CD4-positive, alpha-beta T cell treated with Interleukin-15 for 4 hours (primary cell): ENCODE data around the gene RNF144B.
"Not testable (repeated sequence)": the region's sequence is repeated elsewhere in the genome, so short reads cannot be mapped to it uniquely, and the experiment has no call there.

ENCODE experiments used
- DNase-seq: peaks from one replicate; pipeline ENCODE4 v3.0.0-alpha.2; 2020; ENCODE audit warnings: low spot score

Gene RNF144B

GRCh38 chr6:18444111-18444510 lies 57.0 kb downstream of the RNF144B start:
- DNase-seq, result no peak

- no peak for DNase-seq
These were observed 58.1 kb downstream of the RNF144B start for GRCh38 chr6:18445228-18445627.

- no peak for DNase-seq
These were observed 59.6 kb downstream of the RNF144B start for GRCh38 chr6:18446771-18447170.

DNA sequence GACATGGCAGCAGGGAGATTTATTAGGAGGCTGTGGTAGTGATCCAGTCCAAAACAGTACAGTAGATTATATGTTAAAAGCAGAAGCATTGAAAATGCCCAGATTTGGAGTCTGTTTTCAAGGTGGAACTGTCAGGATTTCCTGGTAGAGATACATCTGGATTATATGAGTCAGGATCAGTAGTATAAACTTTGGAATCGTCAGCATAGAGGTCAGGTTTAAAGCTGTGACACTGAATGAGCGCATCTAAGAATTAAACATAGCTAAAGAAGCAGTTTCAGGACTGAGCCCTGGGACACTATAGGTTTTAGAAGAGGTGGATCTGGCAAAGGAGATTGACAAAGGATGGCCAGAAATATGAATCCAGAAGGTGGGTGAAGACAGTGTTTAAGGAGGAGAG lies 60.4 kb downstream of the RNF144B start:
- DNase-seq, result no peak

DNA sequence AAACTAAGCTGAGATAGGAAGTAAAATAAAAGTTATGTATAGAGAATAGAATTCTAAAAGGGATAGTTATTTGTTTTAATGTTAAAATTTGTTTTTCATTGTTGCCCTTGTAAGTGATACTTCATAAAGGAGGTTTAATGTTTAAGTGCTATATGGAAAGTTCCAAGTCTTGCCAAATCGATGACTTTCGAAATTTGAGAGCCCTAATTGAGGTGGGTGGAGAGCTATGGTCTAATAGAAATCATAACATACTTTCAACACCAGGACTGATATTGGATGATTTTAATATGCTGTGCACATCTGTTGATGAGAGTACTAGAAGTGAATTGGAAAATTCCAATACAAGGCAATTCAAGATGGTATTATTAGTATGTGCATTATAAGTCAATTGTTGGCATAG lies 64.6 kb downstream of the RNF144B start:
- no peak for DNase-seq

GRCh38 chr6:18454446-18454845 lies 67.3 kb downstream of the RNF144B start:
- no peak for DNase-seq

- no peak for DNase-seq
These were observed 70.1 kb downstream of the RNF144B start for GRCh38 chr6:18457065-18457737.

- DNase-seq, result not testable (repeated sequence)
These were observed 70.9 kb downstream of the RNF144B start for GRCh38 chr6:18458086-18458485.

GRCh38 chr6:18463429-18463828 lies 76.3 kb downstream of the RNF144B start:
- no peak for DNase-seq

DNA sequence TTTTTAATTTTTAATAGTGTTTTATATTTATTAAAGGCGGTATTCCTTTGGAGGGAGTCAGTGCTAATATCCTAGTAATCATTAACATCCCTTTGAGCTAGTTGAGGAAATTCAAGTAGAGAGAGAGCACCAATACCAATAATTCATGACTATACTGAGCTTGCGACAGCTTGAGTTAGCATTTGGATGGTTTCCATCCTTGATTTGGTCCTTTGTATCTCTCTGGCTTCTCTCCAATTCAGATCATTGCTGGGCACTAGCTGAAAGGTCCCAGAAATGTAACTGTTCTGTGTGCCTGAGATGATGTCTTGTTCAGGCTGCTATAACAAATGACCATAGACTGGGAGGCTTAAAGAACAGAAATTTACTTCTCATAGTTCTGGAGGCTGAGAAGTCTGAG lies 77.0 kb downstream of the RNF144B start:
- DNase-seq, result no peak

DNA sequence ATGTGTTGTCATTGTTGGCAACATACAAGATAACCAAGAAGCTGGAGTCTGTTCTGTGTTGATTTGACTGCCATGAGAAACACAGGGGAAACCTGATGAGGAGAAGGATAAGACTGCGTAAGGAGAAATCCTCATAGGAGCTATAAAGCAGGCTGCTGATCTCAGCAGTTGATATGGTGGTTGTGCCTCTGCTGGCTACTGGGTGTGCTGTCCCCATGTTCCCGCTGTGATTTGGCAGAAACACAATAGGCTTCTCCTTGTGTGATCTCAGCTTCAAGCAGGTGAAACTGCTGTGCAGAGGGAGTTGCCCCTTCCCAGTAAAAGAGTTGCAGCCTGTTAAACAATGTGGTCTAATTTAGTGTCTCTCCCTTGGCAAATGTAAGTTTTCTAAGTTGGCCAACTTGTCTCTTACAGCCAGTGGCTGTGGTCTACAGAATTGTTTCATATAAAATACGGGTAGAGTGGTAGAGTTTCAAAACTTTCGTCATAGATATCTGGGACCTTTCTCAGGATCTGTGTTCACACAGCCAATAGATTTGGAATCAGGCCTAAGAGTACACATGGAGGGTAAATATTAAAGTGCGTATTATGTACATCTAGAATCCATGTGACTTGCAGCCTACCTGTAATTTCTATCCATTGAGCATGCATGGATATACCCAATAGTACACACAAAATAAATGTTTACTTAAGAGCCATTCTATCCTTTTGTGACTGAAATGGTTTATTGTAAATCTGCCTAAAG lies 78.4 kb downstream of the RNF144B start:
- DNase-seq, result no peak

- DNase-seq, result no peak
These were observed 80.8 kb downstream of the RNF144B start for GRCh38 chr6:18467741-18468502.

GRCh38 chr6:18468503-18468843 lies 81.3 kb downstream of the RNF144B start:
- no peak for DNase-seq

- no peak for DNase-seq
These were observed 82.4 kb downstream of the RNF144B start for GRCh38 chr6:18469536-18469935.

GRCh38 chr6:18471232-18471964 lies 84.2 kb downstream of the RNF144B start:
- no peak for DNase-seq

GRCh38 chr6:18472941-18473340 lies 85.8 kb downstream of the RNF144B start:
- DNase-seq, result no peak

DNA sequence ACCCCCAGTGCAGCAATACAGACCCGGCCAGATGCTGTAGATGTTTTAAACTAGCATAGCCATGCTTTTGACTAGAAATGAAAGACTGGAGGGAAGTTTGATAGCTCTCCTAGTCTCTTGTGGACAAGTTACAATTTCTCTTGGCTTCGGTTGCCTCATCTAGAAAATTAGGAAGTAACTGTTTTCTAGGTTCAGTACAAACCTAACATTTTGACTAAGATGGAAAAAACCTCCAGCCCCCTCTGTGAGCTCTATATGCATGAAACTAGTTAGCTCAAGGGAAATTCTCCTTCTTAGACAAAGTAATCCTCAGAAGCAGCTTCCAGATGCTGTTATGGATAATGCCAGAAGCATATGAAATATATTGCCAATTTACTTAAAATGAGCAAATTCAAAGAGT lies 86.6 kb downstream of the RNF144B start:
- DNase-seq, result no peak

GRCh38 chr6:18477301-18477941 lies 90.3 kb downstream of the RNF144B start:
- no peak for DNase-seq

DNA sequence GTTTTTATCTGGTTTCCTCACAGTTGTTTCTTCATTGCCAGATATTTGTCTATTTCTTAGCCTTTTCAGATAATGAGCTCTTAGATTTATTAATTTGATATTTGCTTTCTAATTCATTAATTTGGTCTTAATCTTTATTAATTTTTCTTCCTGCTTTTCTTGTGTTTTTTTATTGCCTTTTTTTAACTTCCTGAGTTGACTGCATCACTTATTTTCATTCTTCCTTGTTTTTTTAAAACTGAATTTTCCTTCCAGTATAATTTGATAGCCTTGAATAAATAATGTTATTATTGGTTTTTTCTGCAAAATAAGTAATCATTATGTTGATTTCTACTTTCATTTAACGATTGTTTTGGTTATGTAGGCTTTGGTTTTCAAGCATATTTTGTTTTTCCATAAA lies 91.5 kb downstream of the RNF144B start:
- DNase-seq, result no peak

GRCh38 chr6:18481870-18482269 lies 94.7 kb downstream of the RNF144B start:
- DNase-seq, result no peak

DNA sequence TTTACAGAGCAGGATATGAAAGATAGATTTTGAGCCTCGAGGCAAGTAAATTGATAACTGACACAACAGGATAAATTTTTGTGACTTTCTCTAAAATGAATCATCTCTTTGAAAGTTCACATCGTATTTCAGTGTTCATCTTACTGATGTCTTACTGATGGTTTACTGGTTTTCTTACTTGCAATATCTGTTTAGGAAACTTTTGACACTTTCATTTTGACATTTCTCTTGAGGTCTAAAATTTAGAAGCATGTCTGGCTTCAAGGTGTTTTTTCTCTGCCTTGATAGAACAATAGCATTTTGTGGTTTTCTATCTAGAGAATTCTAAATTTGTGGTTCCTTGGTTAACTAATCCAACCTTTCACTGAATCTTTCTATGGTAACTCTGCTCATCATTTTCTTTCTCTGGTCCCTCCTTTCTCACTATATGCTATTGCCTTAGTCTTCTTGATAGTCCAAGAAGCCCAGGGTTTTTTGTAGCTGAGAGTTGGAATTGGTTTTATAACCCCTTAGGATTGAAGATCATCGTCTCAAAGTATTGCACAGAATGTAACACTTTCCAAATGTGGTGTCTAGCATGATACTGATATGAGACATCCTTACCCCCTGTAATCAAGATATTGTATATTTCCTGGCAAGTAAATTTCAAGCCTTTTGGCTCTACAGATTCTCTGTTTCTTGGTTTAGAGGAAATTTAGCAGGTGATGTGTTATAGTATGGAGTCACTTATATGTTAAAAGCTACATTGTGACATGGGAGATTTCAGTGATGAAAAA lies 98.7 kb downstream of the RNF144B start:
- DNase-seq, result no peak
